Glutamatergic neuron (in vitro differentiated cells): ENCODE measurements around the gene ARHGDIB. TPM values are rescaled to one million over a fixed set of nuclear protein-coding genes. Genes with fewer than 3 reads are reported as not detected.

ENCODE experiments used
- DNase-seq: peaks from one replicate; pipeline ENCODE4 v3.0.0; 2022
- H3K27ac Mint-ChIP-seq: one replicate; pipeline ENCODE4 v1.8.0; 2020; ENCODE audit warnings: mild to moderate bottlenecking, mixed read lengths, inconsistent platforms; ENCODE audit not compliant: unreplicated experiment
- H3K27me3 Mint-ChIP-seq: one replicate; pipeline ENCODE4 v1.8.0; 2020; ENCODE audit warnings: mild to moderate bottlenecking, moderate library complexity, mixed read lengths, inconsistent platforms; ENCODE audit not compliant: unreplicated experiment
- H3K36me3 Mint-ChIP-seq: one replicate; pipeline ENCODE4 v1.8.0; 2020; ENCODE audit warnings: mild to moderate bottlenecking, mixed read lengths, inconsistent platforms; ENCODE audit not compliant: unreplicated experiment
- H3K4me1 Mint-ChIP-seq: one replicate; pipeline ENCODE4 v1.8.0; 2020; ENCODE audit warnings: mild to moderate bottlenecking, low read depth, mixed read lengths, inconsistent platforms; ENCODE audit not compliant: unreplicated experiment
- H3K4me3 Mint-ChIP-seq: one replicate; pipeline ENCODE4 v1.8.0; 2020; ENCODE audit warnings: mild to moderate bottlenecking, mixed read lengths, inconsistent platforms; ENCODE audit not compliant: unreplicated experiment
- H3K9me3 Mint-ChIP-seq: one replicate; pipeline ENCODE4 v1.8.0; 2020; ENCODE audit warnings: mild to moderate bottlenecking, moderate library complexity, mixed read lengths, inconsistent platforms; ENCODE audit not compliant: unreplicated experiment
- total RNA-seq: library from RNA; stranded (reverse); fragmentation: NEBNext Ultra II Directional; extraction: Animal tissue kit (Norgen Biotek cat#: 25700); gene quantifications from one replicate; pipeline ENCODE4 v1.2.1, GENCODE V29; 2021; ENCODE audit not compliant: unreplicated experiment
- TF ChIP-seq, protein P1 (sequence below): fragments of 200-600 bp; sonication (generic); IDR thresholded peaks from one replicate; pipeline ENCODE4 v1.5.0; 2021; ENCODE audit not compliant: partially characterized antibody, unreplicated experiment

The ARHGDIB gene
- total RNA-seq, 1 donor from 2014 or later, result not detected

DNA sequence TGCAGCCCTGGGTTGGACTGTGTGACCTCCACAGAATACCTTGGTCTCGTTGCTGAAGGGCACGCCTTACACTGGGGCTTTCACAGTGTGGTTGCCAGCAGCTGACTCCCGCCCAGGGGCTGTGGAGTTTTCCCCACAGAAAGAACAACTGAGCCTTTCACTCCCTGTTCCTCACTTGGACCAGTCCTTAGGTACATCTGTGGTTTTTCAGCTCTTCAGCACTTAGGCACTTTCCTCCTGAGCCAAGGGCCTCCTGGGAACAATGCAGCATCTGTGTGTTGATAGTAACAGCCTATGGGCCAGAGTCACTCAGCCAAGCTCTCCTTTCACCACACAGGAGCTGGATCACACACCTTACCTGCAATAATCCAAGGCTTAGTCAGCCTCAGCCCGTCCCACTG is 48.0 kb downstream of the ARHGDIB start:
- Mint-ChIP-seq H3K27ac (peak overlapping the region; percentile 71), H3K4me3 (no peak overlapping the region), H3K36me3 (no peaks in the 10 kb centered on the region), H3K4me1 (peaks cover 9% of the 10 kb centered on the region), H3K27me3 (peaks cover 2% of the 10 kb centered on the region), H3K9me3 (peaks cover 4% of the 10 kb centered on the region)
- DNase-seq, result peak; percentile 64
- TF ChIP-seq, protein P1, sequence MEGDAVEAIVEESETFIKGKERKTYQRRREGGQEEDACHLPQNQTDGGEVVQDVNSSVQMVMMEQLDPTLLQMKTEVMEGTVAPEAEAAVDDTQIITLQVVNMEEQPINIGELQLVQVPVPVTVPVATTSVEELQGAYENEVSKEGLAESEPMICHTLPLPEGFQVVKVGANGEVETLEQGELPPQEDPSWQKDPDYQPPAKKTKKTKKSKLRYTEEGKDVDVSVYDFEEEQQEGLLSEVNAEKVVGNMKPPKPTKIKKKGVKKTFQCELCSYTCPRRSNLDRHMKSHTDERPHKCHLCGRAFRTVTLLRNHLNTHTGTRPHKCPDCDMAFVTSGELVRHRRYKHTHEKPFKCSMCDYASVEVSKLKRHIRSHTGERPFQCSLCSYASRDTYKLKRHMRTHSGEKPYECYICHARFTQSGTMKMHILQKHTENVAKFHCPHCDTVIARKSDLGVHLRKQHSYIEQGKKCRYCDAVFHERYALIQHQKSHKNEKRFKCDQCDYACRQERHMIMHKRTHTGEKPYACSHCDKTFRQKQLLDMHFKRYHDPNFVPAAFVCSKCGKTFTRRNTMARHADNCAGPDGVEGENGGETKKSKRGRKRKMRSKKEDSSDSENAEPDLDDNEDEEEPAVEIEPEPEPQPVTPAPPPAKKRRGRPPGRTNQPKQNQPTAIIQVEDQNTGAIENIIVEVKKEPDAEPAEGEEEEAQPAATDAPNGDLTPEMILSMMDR, result no peak

DNA sequence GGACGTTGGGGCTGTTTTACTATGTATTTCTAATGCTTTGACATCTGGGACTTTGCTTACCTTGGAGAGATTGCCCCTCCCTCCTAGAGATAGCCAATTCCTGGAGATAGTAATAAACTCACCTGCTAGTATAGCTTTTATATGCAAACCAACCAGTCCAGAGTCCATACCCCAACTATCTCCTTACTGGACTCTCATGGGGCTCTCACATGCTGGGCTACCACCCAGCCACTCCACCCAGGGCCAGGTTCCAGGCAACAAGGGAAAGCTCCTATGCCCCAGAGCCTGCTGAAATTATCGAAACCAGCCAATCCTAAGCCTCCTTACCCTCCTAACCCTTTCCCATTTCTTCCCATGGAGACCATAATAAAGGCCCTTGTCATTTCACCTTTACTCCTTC is 50.3 kb downstream of the ARHGDIB start:
- DNase-seq, result no peak
- Mint-ChIP-seq H3K36me3 (no peaks in the 10 kb centered on the region), H3K4me1 (peaks cover 9% of the 10 kb centered on the region), H3K27me3 (peaks cover 2% of the 10 kb centered on the region), H3K4me3 (no peak overlapping the region), H3K27ac (no peak overlapping the region), H3K9me3 (peaks cover 4% of the 10 kb centered on the region)
- TF ChIP-seq, protein P1, result no peak

DNA sequence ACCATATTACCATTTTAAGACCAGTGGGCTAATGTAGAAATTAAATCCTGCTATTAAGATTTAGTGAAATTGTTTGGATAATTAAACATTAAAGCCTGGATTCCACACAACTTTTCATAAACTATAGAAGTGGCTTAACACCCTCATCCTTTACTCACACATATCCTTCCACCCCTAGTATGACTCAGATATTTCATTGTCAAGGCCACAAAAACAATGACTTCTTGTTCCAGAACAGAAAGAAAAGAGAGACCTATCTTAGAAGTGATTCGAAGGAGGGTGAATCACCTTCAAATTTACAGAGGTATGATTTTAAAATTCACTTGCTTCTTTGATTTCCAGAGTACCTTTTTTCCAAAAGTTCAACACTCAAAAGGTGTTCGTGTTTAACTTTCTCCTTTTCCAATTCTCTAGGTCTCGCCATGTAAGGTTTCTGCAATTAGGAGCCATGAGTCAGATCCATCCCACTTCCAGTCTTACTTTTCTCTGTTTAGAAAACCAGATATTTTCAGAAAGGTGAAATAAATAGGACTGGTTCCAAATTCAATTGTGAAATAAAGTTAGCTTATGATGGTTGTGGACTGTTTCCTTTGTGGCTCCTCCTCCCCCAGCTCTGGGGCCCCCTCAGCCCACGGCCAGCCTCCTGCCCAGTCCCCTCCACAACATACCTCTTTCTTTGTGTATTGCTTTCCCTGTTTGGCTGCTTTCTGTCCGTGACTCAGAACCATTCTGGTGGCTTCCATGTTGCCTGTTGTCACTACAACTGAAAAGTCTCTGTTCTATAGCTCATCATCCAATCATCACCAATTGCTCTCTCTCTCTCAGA is 51.1 kb downstream of the ARHGDIB start:
- TF ChIP-seq, protein P1, result no peak
- Mint-ChIP-seq H3K9me3 (peaks cover 4% of the 10 kb centered on the region), H3K4me1 (peaks cover 9% of the 10 kb centered on the region), H3K27me3 (peaks cover 2% of the 10 kb centered on the region), H3K4me3 (no peak overlapping the region), H3K27ac (no peak overlapping the region), H3K36me3 (no peaks in the 10 kb centered on the region)
- DNase-seq, result no peak

DNA sequence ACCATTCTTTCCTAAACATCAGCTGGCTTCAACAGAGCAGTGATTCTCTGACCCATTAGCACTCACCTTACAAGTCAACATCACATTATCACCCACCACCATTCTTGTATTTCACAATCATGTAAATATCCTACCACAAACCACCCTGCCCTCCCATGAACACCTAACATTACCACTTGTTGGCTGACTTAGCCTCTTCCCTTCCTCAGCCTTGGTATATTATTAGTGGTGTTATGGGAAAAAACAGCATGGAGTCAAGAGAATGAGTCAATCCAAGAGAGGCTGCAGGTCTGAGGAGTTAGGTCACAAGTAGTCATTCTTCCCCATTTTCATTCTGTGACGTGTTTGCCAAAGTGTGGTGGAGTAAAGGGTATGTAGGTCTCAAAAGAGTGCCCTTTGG is 53.4 kb downstream of the ARHGDIB start:
- Mint-ChIP-seq H3K4me1 (peaks cover 2% of the 10 kb centered on the region), H3K36me3 (no peaks in the 10 kb centered on the region), H3K4me3 (no peak overlapping the region), H3K27me3 (no peaks in the 10 kb centered on the region), H3K9me3 (no peaks in the 10 kb centered on the region), H3K27ac (no peak overlapping the region)
- no peak for DNase-seq
- TF ChIP-seq, protein P1, result no peak

DNA sequence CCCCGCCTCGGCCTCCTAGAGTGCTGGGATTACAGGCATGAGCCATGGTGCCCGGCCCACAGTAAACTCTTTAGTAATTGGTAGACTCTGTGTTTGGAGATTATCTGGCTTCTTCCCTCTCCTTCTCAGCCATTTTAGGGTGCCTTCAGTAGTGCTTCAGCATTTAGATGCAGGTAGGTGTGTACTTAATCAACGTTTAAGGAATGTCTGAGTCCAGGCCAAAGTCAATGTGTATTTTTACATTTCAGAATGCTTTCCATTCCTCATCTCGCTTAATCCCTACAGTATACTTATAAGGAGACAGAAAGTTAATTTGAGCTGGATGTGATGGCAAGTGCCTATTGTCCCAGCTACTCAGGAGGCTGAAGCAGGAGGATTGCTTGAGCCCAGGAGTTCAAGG is 55.3 kb downstream of the ARHGDIB start:
- Mint-ChIP-seq H3K9me3 (no peaks in the 10 kb centered on the region), H3K27me3 (no peaks in the 10 kb centered on the region), H3K4me3 (no peak overlapping the region), H3K27ac (no peak overlapping the region), H3K36me3 (no peaks in the 10 kb centered on the region), H3K4me1 (no peaks in the 10 kb centered on the region)
- TF ChIP-seq, protein P1, result no peak
- no peak for DNase-seq
